DOHH2 (cell line): ENCODE data around the gene SOX9.

Experiments used
- H3F3A ChIP-seq: fragments of 200-600 bp; sonication (generic), shearing (Covaris generic); 2 replicates; pipeline ENCODE4 v1.6.0; 2016; ENCODE audit warnings: antibody characterized with exemption, mild to moderate bottlenecking; ENCODE audit not compliant: control insufficient read depth, insufficient read depth
- H3K27ac ChIP-seq: fragments of 200-600 bp; sonication (generic); 2 replicates; pipeline ENCODE4 v1.5.1; 2014; ENCODE audit warnings: low read depth, mild to moderate bottlenecking, low read length, moderate library complexity
- H3K27me3 ChIP-seq: fragments of 200-600 bp; sonication (generic); 2 replicates; pipeline ENCODE4 v1.6.1; 2014; ENCODE audit warnings: mild to moderate bottlenecking, low read length, mixed read lengths; ENCODE audit not compliant: control insufficient read depth
- H3K36me3 ChIP-seq: fragments of 200-600 bp; sonication (generic); 2 replicates; pipeline ENCODE4 v1.6.1; 2014; ENCODE audit warnings: mild to moderate bottlenecking, low read length, moderate library complexity, mixed read lengths; ENCODE audit not compliant: control insufficient read depth
- H3K4me1 ChIP-seq: fragments of 200-600 bp; sonication (generic); 2 replicates; pipeline ENCODE4 v1.6.1; 2014; ENCODE audit warnings: mild to moderate bottlenecking, low read length, mixed read lengths; ENCODE audit not compliant: control insufficient read depth
- H3K4me2 ChIP-seq: fragments of 200-600 bp; sonication (generic); 2 replicates; pipeline ENCODE4 v1.6.0; 2014; ENCODE audit warnings: mild to moderate bottlenecking, low read length, moderate library complexity
- H3K4me3 ChIP-seq: fragments of 200-600 bp; sonication (generic); 2 replicates; pipeline ENCODE4 v1.5.1; 2014; ENCODE audit warnings: mild to moderate bottlenecking, low read length, mixed read lengths
- H3K79me2 ChIP-seq: fragments of 200-600 bp; sonication (generic); 2 replicates; pipeline ENCODE4 v1.6.1; 2014; ENCODE audit warnings: mild to moderate bottlenecking, low read length, mixed read lengths; ENCODE audit not compliant: control insufficient read depth
- H3K9me2 ChIP-seq: fragments of 200-600 bp; sonication (generic); replicated peaks from 2 replicates; pipeline ENCODE4 v1.6.1; 2014; ENCODE audit warnings: mild to moderate bottlenecking, low read length, mixed read lengths; ENCODE audit not compliant: control insufficient read depth
- H3K9me3 ChIP-seq: fragments of 200-600 bp; sonication (generic); 2 replicates; pipeline ENCODE4 v1.6.1; 2014; ENCODE audit warnings: antibody characterized with exemption, low read length, mixed read lengths; ENCODE audit not compliant: control insufficient read depth, insufficient read depth
- H4K20me1 ChIP-seq: fragments of 200-600 bp; sonication (generic); 2 replicates; pipeline ENCODE4 v1.6.0; 2014; ENCODE audit warnings: low read depth, mild to moderate bottlenecking, antibody characterized with exemption, low read length, moderate library complexity; ENCODE audit not compliant: control insufficient read depth, insufficient read depth
- CTCF ChIP-seq: fragments of 200-600 bp; sonication (generic); IDR thresholded peaks from one replicate; pipeline ENCODE4 v1.5.1; 2014; ENCODE audit warnings: antibody characterized with exemption, mild to moderate bottlenecking, low read depth, low read length; ENCODE audit not compliant: poor library complexity, severe bottlenecking
- EZH2phosphoT487 ChIP-seq: fragments of 200-600 bp; sonication (generic); IDR thresholded peaks from 2 replicates; pipeline ENCODE4 v1.6.1; 2017; ENCODE audit warnings: borderline replicate concordance, mild to moderate bottlenecking, antibody characterized with exemption, low read length, moderate library complexity, mixed read lengths

SOX9 gene

GRCh38 chr17:72128039-72128438 is 7.2 kb downstream of the SOX9 start:
- Histone ChIP-seq H3K4me1 (peaks cover 17% of the 10 kb centered on the region), H3K9me3 (no peaks in the 10 kb centered on the region), H4K20me1 (peaks cover 2% of the 10 kb centered on the region), H3K4me3 (no peak overlapping the region), H3K9me2 (no peaks in the 10 kb centered on the region), H3K4me2 (no peak overlapping the region), H3F3A (peaks cover 8% of the 10 kb centered on the region; the same call in 1 of the 2 replicates), H3K79me2 (peaks cover 10% of the 10 kb centered on the region), H3K36me3 (peaks cover 20% of the 10 kb centered on the region), H3K27me3 (no peaks in the 10 kb centered on the region), H3K27ac (no peak overlapping the region)
- no peak for TF ChIP-seq EZH2phosphoT487
- TF ChIP-seq CTCF, result no peak

GRCh38 chr17:72134608-72135394 is 14.0 kb downstream of the SOX9 start:
- no peaks in the 10 kb centered on the region for H3K79me2 ChIP-seq
- no peaks in the 10 kb centered on the region for H4K20me1 ChIP-seq
- H3K36me3 ChIP-seq, result no peaks in the 10 kb centered on the region
- H3K27me3 ChIP-seq, result peaks cover 7% of the 10 kb centered on the region; the same call in 1 of the 2 replicates
- no peaks in the 10 kb centered on the region for H3K9me3 ChIP-seq
- no peak overlapping the region for H3K27ac ChIP-seq
- TF ChIP-seq CTCF, result no peak
- TF ChIP-seq EZH2phosphoT487, result no peak
- peaks cover 10% of the 10 kb centered on the region for H3K4me1 ChIP-seq
- no peak overlapping the region for H3K4me2 ChIP-seq
- H3K4me3 ChIP-seq, result no peak overlapping the region
- no peaks in the 10 kb centered on the region for H3F3A ChIP-seq
- no peaks in the 10 kb centered on the region for H3K9me2 ChIP-seq

- TF ChIP-seq CTCF (no peak), EZH2phosphoT487 (no peak)
- Histone ChIP-seq H3K79me2 (no peaks in the 10 kb centered on the region), H3K9me3 (no peaks in the 10 kb centered on the region), H3K9me2 (no peaks in the 10 kb centered on the region), H3K27ac (no peak overlapping the region), H3K4me1 (peaks cover 10% of the 10 kb centered on the region), H3K36me3 (no peaks in the 10 kb centered on the region), H3K4me3 (no peak overlapping the region), H3F3A (no peaks in the 10 kb centered on the region), H3K4me2 (no peak overlapping the region), H4K20me1 (no peaks in the 10 kb centered on the region), H3K27me3 (peaks cover 7% of the 10 kb centered on the region; the same call in 1 of the 2 replicates)
Measured at GRCh38 chr17:72135546-72136325, 14.9 kb downstream of the SOX9 start.
